Uterus (tissue), 4 donors: Measurements from ENCODE around the gene MICAL3. TPM values are rescaled to one million over a fixed set of nuclear protein-coding genes. Genes with fewer than 3 reads are reported as not detected.

Source experiments
- DNase-seq, 2 donors: peaks; one replicate each; pipeline ENCODE4 v3.0.0-alpha.2; 2019 to 2020
- H3K27ac ChIP-seq, 2 donors: fragments of 200-600 bp; sonication (generic); 1 replicate in 1 of 2; 2 replicates in 1 of 2; pipeline ENCODE4 v1.5.1; 2016 to 2018
- H3K27me3 ChIP-seq, 2 donors: fragments of 200-600 bp; sonication (generic); one replicate each; pipeline ENCODE4 v1.5.1; 2018 to 2019; ENCODE audit warnings: control low read depth in 1 of 2
- H3K36me3 ChIP-seq, 2 donors: fragments of 200-600 bp; sonication (generic); one replicate each; pipeline ENCODE4 v1.5.1; 2019; ENCODE audit warnings: control low read depth in 1 of 2
- H3K4me1 ChIP-seq, 2 donors: fragments of 200-600 bp; sonication (generic); one replicate each; pipeline ENCODE4 v1.5.1; 2018 to 2019; ENCODE audit warnings: control low read depth in 1 of 2
- H3K4me3 ChIP-seq, 2 donors: fragments of 200-600 bp; sonication (generic); 1 replicate in 1 of 2; 2 replicates in 1 of 2; pipeline ENCODE4 v1.5.1; 2018 to 2019; ENCODE audit warnings: mild to moderate bottlenecking in 1 of 2
- H3K9me3 ChIP-seq, 2 donors: fragments of 200-600 bp; sonication (generic); one replicate each; pipeline ENCODE4 v1.5.1; 2019; ENCODE audit warnings: control low read depth in 1 of 2
- POLR2A ChIP-seq, 2 donors: fragments of 450-650 bp; IDR thresholded peaks; one replicate each; pipeline ENCODE4 v1.6.1; 2016; ENCODE audit warnings: antibody characterized with exemption in 2 of 2, mild to moderate bottlenecking in 1 of 2, moderate library complexity in 1 of 2
- intact Hi-C: fragments of 100-400 bp; cut with DNase I; formaldehyde crosslinking; loops from one replicate; pipeline ENCODE4 v1.15.1; 2023; ENCODE audit warnings: low total_unique reads
- total RNA-seq, 4 donors: library from RNA; depleted of rRNA in 3 of 4; stranded (reverse); fragments of >200 nt in 3 of 4; gene quantifications; one replicate each; pipeline versions ENCODE4 v1.1.0 to v1.2.4, GENCODE V29; 2014 to 2023
- TF ChIP-seq, protein P1 (sequence below), 4 experiments: fragments of 200-600 bp in 2 of 4; fragments of 450-650 bp in 2 of 4; sonication (generic) in 2 of 4; IDR thresholded peaks; one replicate each; pipeline ENCODE4 v1.5.1; 2016 to 2019; ENCODE audit warnings: antibody characterized with exemption in 4 of 4, mild to moderate bottlenecking in 2 of 4, moderate library complexity in 1 of 4
- donor health status: DM: yes; HTN: yes; CAD: no.

MICAL3 gene
- total RNA-seq, 4 donors from 2014 or later, result 13.5 to 167 (median 47.2) TPM

DNA sequence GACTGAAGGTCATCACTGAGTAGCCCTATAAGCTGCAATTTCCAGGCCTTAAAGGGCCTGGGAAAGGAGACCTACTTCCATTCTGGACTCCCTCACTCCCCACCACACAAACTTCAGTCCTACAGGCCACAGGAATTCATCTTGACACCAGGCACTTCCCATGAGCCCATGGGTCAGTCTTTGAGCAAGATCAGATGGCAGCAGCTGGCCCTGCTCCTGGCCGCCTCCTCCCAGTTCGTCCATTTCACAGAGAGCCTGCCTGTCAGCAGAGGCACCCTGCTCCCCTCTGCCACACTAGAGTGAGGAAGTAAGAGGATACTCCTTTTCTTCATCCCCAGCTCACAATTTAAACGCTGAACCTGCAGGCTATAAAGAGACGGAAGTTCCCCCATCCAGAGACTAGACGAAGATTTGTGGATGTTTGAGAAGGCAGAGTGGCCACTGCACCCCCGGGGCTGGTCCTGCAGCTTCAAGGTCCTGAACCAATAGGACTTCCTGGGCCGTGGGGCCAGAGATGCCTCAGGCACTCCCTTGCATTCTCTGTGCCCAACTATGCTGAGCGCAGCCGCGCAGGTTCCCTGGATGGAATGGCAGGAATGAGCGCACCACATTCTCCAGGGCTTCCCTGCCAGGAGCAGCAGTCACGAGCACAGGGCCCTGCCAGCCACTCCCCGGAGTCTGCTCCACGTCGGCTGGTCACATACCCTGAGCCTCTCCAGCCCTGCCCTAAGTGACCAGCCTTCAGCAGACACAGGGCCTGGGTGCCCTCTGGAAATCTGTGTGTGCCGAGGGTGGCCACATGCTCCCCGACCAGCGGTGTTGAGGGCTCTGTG, 216.6 kb downstream of the MICAL3 start:
- intact Hi-C loops, result no loop called here
- Histone ChIP-seq H3K27ac (no peak overlapping the region), H3K36me3 (no peaks in the 10 kb centered on the region), H3K9me3 (no peaks in the 10 kb centered on the region), H3K27me3 (no peaks in the 10 kb centered on the region), H3K4me3 (no peak overlapping the region), H3K4me1 (no peaks in the 10 kb centered on the region)
- no peak for DNase-seq
- TF ChIP-seq POLR2A (IDR thresholded peaks at IDR 0.05), result no peak
- TF ChIP-seq, protein P1, sequence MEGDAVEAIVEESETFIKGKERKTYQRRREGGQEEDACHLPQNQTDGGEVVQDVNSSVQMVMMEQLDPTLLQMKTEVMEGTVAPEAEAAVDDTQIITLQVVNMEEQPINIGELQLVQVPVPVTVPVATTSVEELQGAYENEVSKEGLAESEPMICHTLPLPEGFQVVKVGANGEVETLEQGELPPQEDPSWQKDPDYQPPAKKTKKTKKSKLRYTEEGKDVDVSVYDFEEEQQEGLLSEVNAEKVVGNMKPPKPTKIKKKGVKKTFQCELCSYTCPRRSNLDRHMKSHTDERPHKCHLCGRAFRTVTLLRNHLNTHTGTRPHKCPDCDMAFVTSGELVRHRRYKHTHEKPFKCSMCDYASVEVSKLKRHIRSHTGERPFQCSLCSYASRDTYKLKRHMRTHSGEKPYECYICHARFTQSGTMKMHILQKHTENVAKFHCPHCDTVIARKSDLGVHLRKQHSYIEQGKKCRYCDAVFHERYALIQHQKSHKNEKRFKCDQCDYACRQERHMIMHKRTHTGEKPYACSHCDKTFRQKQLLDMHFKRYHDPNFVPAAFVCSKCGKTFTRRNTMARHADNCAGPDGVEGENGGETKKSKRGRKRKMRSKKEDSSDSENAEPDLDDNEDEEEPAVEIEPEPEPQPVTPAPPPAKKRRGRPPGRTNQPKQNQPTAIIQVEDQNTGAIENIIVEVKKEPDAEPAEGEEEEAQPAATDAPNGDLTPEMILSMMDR (IDR thresholded peaks at IDR 0.05), result no peak

DNA sequence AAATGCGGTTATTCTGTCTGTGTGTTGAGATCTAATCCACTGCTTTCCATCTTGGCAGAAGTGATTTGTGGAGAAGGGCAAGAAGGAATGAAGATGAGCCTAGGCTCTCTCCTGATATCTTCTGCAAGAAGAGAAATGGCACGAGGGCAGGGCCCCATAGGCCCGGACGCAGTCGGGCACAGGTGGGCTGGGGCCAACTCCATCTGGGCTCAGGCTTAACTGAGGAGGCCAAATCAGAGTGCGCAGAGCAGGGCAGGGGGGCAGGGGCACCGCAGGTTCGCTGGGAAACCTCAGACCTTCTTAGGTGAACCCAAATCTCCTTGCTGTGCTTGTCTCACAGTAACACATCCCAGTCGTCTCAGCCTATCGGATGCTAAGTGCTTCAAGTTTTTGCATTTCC, 217.3 kb downstream of the MICAL3 start:
- TF ChIP-seq, protein P1 (IDR thresholded peaks at IDR 0.05), result no peak
- no peak for TF ChIP-seq POLR2A (IDR thresholded peaks at IDR 0.05)
- Histone ChIP-seq H3K36me3 (no peaks in the 10 kb centered on the region), H3K27ac (no peak overlapping the region), H3K9me3 (no peaks in the 10 kb centered on the region), H3K4me1 (no peaks in the 10 kb centered on the region), H3K27me3 (no peaks in the 10 kb centered on the region), H3K4me3 (no peak overlapping the region)
- DNase-seq, result no peak
- intact Hi-C loops, result no loop called here

DNA sequence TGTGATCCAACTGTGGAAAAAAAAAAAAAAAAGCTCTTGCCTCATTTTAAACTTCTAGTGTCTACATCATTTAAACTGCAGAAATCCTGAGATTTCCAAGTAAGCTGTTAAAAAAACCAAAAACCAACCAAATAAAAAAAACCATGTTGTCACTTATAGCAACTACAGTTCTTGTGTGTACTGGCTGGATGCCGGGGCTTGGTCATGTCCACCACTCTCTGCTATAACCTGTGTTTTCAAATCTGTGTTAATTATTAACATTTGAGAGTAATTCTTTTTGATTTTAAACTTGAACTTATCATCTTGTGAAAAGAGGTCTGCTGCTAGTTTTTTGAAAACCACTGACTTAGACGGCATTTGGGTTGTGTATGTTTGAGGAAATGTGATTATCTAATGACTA, 217.9 kb downstream of the MICAL3 start:
- no peak overlapping the region for H3K4me3 ChIP-seq
- H3K27ac ChIP-seq, result no peak overlapping the region
- DNase-seq, result no peak
- TF ChIP-seq, protein P1 (IDR thresholded peaks at IDR 0.05), result no peak
- no peak for TF ChIP-seq POLR2A (IDR thresholded peaks at IDR 0.05)
- no peaks in the 10 kb centered on the region for H3K36me3 ChIP-seq
- intact Hi-C loops, result no loop called here
- no peaks in the 10 kb centered on the region for H3K9me3 ChIP-seq
- no peaks in the 10 kb centered on the region for H3K27me3 ChIP-seq
- no peaks in the 10 kb centered on the region for H3K4me1 ChIP-seq

DNA sequence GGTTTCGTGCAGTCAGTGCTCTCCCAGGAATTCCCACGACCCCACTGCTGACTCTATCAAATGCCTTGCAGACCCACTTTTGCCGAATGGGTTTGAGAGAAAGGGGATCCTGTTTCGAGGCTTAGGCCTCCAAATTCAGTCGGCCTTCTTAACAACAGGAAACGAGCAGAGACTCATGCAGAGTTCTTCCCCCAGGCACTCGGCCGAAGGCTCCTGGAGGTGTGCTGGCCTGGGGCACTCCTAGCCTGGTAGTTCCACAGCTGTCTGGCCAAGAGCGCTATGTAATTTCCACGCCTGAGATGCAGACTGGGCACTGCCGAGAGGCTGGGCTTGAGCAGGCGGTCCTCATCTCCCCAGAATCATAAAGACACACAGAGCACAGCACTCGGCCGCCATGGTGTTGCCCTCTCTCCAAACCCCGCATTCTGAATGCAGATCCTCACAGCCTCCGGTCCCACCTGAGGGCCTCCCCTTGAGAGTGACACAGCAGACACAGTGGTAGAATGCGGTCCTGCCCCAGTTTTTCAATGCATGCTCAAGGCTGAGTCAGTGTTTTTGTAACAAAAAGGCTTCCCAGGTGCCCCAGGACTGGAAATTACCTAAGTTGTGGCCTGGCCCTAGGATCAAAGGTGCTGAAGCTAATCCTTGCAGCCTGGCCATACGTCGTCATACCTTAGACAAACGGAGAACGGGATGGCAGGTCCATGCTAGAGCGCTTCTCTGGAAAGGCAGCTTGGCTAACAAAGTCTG, 219.9 kb downstream of the MICAL3 start:
- H3K4me3 ChIP-seq, result no peak overlapping the region
- H3K36me3 ChIP-seq, result no peaks in the 10 kb centered on the region
- H3K9me3 ChIP-seq, result no peaks in the 10 kb centered on the region
- intact Hi-C loops, result no loop called here
- TF ChIP-seq, protein P1 (IDR thresholded peaks at IDR 0.05), result no peak
- TF ChIP-seq POLR2A (IDR thresholded peaks at IDR 0.05), result no peak
- H3K27ac ChIP-seq, result no peak overlapping the region
- DNase-seq, result no peak
- no peaks in the 10 kb centered on the region for H3K27me3 ChIP-seq
- H3K4me1 ChIP-seq, result no peaks in the 10 kb centered on the region
